ENCODE results near the gene CAMTA1. TPM values are rescaled to one million over a fixed set of nuclear protein-coding genes. Genes with fewer than 3 reads are reported as not detected.

CAMTA1 gene
- total RNA-seq, 1 experiment from 2014 or later, result 69.5 TPM

GRCh38 chr1:7468248-7468647 is 683.0 kb downstream of the CAMTA1 start:
- no peak overlapping the region for H3K4me2 ChIP-seq (ENCODE audit: low read length)
- ChIA-PET RAD21 (ENCODE audit: low non-redundant PET in 1 of 2, low total read pairs in 2 of 2, uncharacterized antibody in 2 of 2, unreplicated experiment in 2 of 2) (no interaction called here), CTCF (no interaction called here), POLR2A (no interaction called here)
- no peak overlapping the region for H3K9ac ChIP-seq (ENCODE audit: low read length)
- no peaks in the 10 kb centered on the region for H3K79me2 ChIP-seq (ENCODE audit: insufficient read depth, low read length)
- H3K4me3 ChIP-seq (replicated peaks in 1 of 2; ENCODE audit: low read depth in 1 of 2, low read length in 2 of 2), result no peak overlapping the region
- no TSS peak for BruUV-seq (replicated peaks)
- H3K9me3 ChIP-seq (ENCODE audit: control insufficient read depth in 1 of 2, insufficient read depth in 1 of 2, low read depth in 1 of 2, low read length in 2 of 2), result no peaks in the 10 kb centered on the region
- DNase-seq (ENCODE audit: low read depth, low spot score) (no peak), ATAC-seq (no peak)
- no peak for TF ChIP-seq ELF1 (IDR thresholded peaks at IDR 0.05; ENCODE audit: borderline replicate concordance, low read depth)
- TF ChIP-seq SP1 (IDR thresholded peaks at IDR 0.05; ENCODE audit: low read depth), result no peak
- no peak for TF ChIP-seq JUND (IDR thresholded peaks at IDR 0.05)
- no peak for TF ChIP-seq REST (IDR thresholded peaks at IDR 0.05; ENCODE audit: low read depth)
- TF ChIP-seq ZBTB33 (IDR thresholded peaks at IDR 0.05; ENCODE audit: extremely low read depth, insufficient replicate concordance, low read length), result no peak
- no peak for TF ChIP-seq YY1 (IDR thresholded peaks at IDR 0.05; ENCODE audit: extremely low read depth, insufficient replicate concordance, low read depth, low read length)
- TF ChIP-seq MAX (IDR thresholded peaks at IDR 0.05), result no peak
- TF ChIP-seq POLR2AphosphoS5 (IDR thresholded peaks at IDR 0.05; ENCODE audit: low read depth, low read length), result no peak
- no peak for TF ChIP-seq RAD21 (IDR thresholded peaks at IDR 0.05; ENCODE audit: low read depth)
- TF ChIP-seq CEBPB (IDR thresholded peaks at IDR 0.05; ENCODE audit: low read depth), result no peak
- TF ChIP-seq EZH2phosphoT487 (IDR thresholded peaks at IDR 0.05; ENCODE audit: borderline replicate concordance), result no peak
- TF ChIP-seq ZFX (IDR thresholded peaks at IDR 0.05), result no peak
- no peak for TF ChIP-seq ATF3 (IDR thresholded peaks at IDR 0.05)
- no peak for TF ChIP-seq SIN3A (IDR thresholded peaks at IDR 0.05; ENCODE audit: low read depth)
- H3K36me3 ChIP-seq (ENCODE audit: control insufficient read depth in 1 of 2, insufficient read depth in 2 of 2, low read length in 2 of 2), result no peaks in the 10 kb centered on the region
- H4K20me1 ChIP-seq (ENCODE audit: insufficient read depth), result no peaks in the 10 kb centered on the region
- peaks cover 23 to 38% of the 10 kb centered on the region in 2 experiments for H3K4me1 ChIP-seq (ENCODE audit: control insufficient read depth in 1 of 2, insufficient read depth in 2 of 2, low read length in 2 of 2)
- intact Hi-C loops (cut with micrococcal nuclease), result no loop called here
- H3K9me2 ChIP-seq (ENCODE audit: insufficient read depth), result no peaks in the 10 kb centered on the region
- no peak overlapping the region for H3K27ac ChIP-seq (ENCODE audit: low read depth, low read length)
- no peaks in the 10 kb centered on the region for H3K27me3 ChIP-seq (ENCODE audit: insufficient read depth, low read length)
- no peak overlapping the region for H2AFZ ChIP-seq (ENCODE audit: low read depth, low read length, poor library complexity, severe bottlenecking)

Data from HCT116 (cell line).